Endothelial cell of umbilical vein (primary cell): ENCODE data around the gene DSC1. TPM values are rescaled to one million over a fixed set of nuclear protein-coding genes. Genes with fewer than 3 reads are reported as not detected.

ENCODE experiments used
- BruUV-seq: library from RNA; stranded (reverse); fragments of 400-500 nt; replicated peaks from 2 replicates; lab custom pipeline; 2021; lab: Mats Ljungman, UMichigan
- CTCF ChIA-PET: fragments of 300-600, 350-600 bp; sonication (Branson Sonifier 250); formaldehyde crosslinking; loops from one replicate; lab custom pipeline; 2021; ENCODE audit warnings: antibody characterized with exemption, inconsistent platforms; lab: Charles Lee
- POLR2A ChIA-PET: fragments of 300-600, 350-600 bp; sonication (Branson Sonifier 250); formaldehyde crosslinking; loops from one replicate; lab custom pipeline; 2021; ENCODE audit warnings: antibody characterized with exemption, inconsistent platforms; lab: Charles Lee
- DNase-seq: peaks from one replicate; pipeline ENCODE4 v3.0.0-alpha.2; 2011; ENCODE audit warnings: low read depth, low spot score
- FAIRE-seq: peaks from 2 replicates; lab custom pipeline; 2011; peaks lifted over from hg19 to GRCh38; lab: Jason Lieb, UNC
- H2AFZ ChIP-seq: 2 replicates; pipeline ENCODE4 v1.6.0; 2012; ENCODE audit warnings: low read depth, low read length, control low read depth, inconsistent platforms
- H3K27ac ChIP-seq: 2 replicates; pipeline ENCODE4 v1.5.1; 2011; ENCODE audit warnings: low read depth, mild to moderate bottlenecking, control low read depth, low read length, moderate library complexity; ENCODE audit not compliant: insufficient read depth
- H3K27me3 ChIP-seq, 2 experiments: 2 replicates each; pipeline versions ENCODE4 v1.6.0 to v1.6.1; 2011; ENCODE audit warnings: low read length in 2 of 2, mixed read lengths in 1 of 2; ENCODE audit not compliant: control insufficient read depth in 2 of 2, insufficient read depth in 2 of 2
- H3K36me3 ChIP-seq, 2 experiments: 2 replicates in 1 of 2; 3 replicates in 1 of 2; pipeline ENCODE4 v1.5.1; 2011; ENCODE audit warnings: low read length in 2 of 2, mild to moderate bottlenecking in 1 of 2, moderate library complexity in 1 of 2; ENCODE audit not compliant: control insufficient read depth in 2 of 2, insufficient read depth in 2 of 2; ENCODE audit errors: extremely low read depth in 1 of 2
- H3K4me1 ChIP-seq: 3 replicates; pipeline ENCODE4 v1.5.1; 2011; ENCODE audit warnings: mild to moderate bottlenecking, low read length; ENCODE audit not compliant: control insufficient read depth, insufficient read depth; ENCODE audit errors: extremely low read depth
- H3K4me2 ChIP-seq: 2 replicates; pipeline ENCODE4 v1.6.1; 2011; ENCODE audit warnings: low read length, control low read depth, mixed read lengths; ENCODE audit not compliant: insufficient read depth
- H3K4me3 ChIP-seq, 3 experiments: fragments of 200-600 bp in 1 of 3; sonication (generic), shearing (Covaris generic) in 1 of 3; replicated peaks in 1 of 3; 2 replicates each; pipeline ENCODE4 v1.5.1; 2011 to 2016; ENCODE audit warnings: control low read depth in 3 of 3, low read length in 3 of 3, mild to moderate bottlenecking in 2 of 3, inconsistent platforms in 1 of 3, low read depth in 1 of 3, moderate library complexity in 1 of 3; ENCODE audit not compliant: insufficient read depth in 1 of 3
- H3K79me2 ChIP-seq: 2 replicates; pipeline ENCODE4 v1.6.0; 2012; ENCODE audit warnings: low read length, inconsistent platforms; ENCODE audit not compliant: control insufficient read depth, insufficient read depth
- H3K9ac ChIP-seq: replicated peaks from 2 replicates; pipeline ENCODE3; 2011; ENCODE audit warnings: low read length, control low read depth; ENCODE audit not compliant: insufficient read depth; ENCODE audit errors: extremely low read depth
- H3K9me1 ChIP-seq: replicated peaks from 3 replicates; pipeline ENCODE4 v1.6.0; 2011; ENCODE audit warnings: mild to moderate bottlenecking, low read length; ENCODE audit not compliant: control insufficient read depth, insufficient read depth; ENCODE audit errors: extremely low read depth
- H3K9me3 ChIP-seq: replicated peaks from 2 replicates; pipeline ENCODE4 v1.5.1; 2012; ENCODE audit warnings: low read length, inconsistent platforms; ENCODE audit not compliant: control insufficient read depth, insufficient read depth
- H4K20me1 ChIP-seq: replicated peaks from 2 replicates; pipeline ENCODE3; 2011; ENCODE audit warnings: mild to moderate bottlenecking, low read length; ENCODE audit not compliant: control insufficient read depth, insufficient read depth; ENCODE audit errors: extremely low read depth
- EZH2 ChIP-seq: IDR thresholded peaks from 2 replicates; pipeline ENCODE4 v1.6.1; 2012; ENCODE audit warnings: borderline replicate concordance, low read depth, mild to moderate bottlenecking, moderate library complexity, low read length, inconsistent platforms; ENCODE audit not compliant: severe bottlenecking
- FOS ChIP-seq: IDR thresholded peaks from 2 replicates; pipeline ENCODE4 v1.6.1; 2011; ENCODE audit warnings: mild to moderate bottlenecking, low read length, moderate library complexity, borderline replicate concordance; ENCODE audit not compliant: insufficient read depth
- GATA2 ChIP-seq: IDR thresholded peaks from 2 replicates; pipeline ENCODE4 v1.7.0; 2011; ENCODE audit warnings: low read depth, mild to moderate bottlenecking, moderate library complexity, mixed read lengths, low read length; ENCODE audit not compliant: insufficient read length, insufficient read depth
- JUN ChIP-seq: IDR thresholded peaks from 2 replicates; pipeline ENCODE4 v1.6.1; 2011; ENCODE audit warnings: borderline replicate concordance, low read depth; ENCODE audit not compliant: insufficient read length, insufficient read depth
- MYC ChIP-seq: IDR thresholded peaks from one replicate; pipeline ENCODE4 v1.6.1; 2011; ENCODE audit warnings: mild to moderate bottlenecking, low read depth, low read length
- POLR2A ChIP-seq: IDR thresholded peaks from 2 replicates; pipeline ENCODE4 v1.6.1; 2012; ENCODE audit warnings: low read depth, mild to moderate bottlenecking, control low read depth, low read length
- POLR2AphosphoS5 ChIP-seq: IDR thresholded peaks from 2 replicates; pipeline ENCODE4 v1.6.1; 2012; ENCODE audit warnings: low read depth, mild to moderate bottlenecking, control low read depth, low read length, moderate library complexity; ENCODE audit not compliant: insufficient read depth
- dilution Hi-C: fragments of 300-500 bp; cut with MboI; formaldehyde crosslinking; loops from one replicate; pipeline ENCODE4 v1.15.0; 2019; ENCODE audit warnings: low sequenced_read_pairs; ENCODE audit not compliant: extremely low pct_ligation_motif_present
- intact Hi-C: fragments of 100-400 bp; cut with micrococcal nuclease; formaldehyde crosslinking; loops from one replicate; pipeline ENCODE4 v1.10.0; 2022
- polyA plus RNA-seq, 4 experiments: library from polyadenylated mRNA; depleted of rRNA in 3 of 4; stranded (reverse) in 3 of 4; unstranded in 1 of 4; fragments of >200 nt; gene quantifications; 2 replicates each; pipeline versions ENCODE4 v1.2.1 to v1.2.3, GENCODE V29; 2011 to 2012; ENCODE audit warnings: missing spikeins in 1 of 4
- total RNA-seq: library from RNA; stranded (reverse); gene quantifications from 2 replicates; pipeline ENCODE4 v1.2.3, GENCODE V29; 2021
- TF ChIP-seq, protein P1 (sequence below): IDR thresholded peaks from 2 replicates; pipeline ENCODE4 v1.6.1; 2011; ENCODE audit not compliant: insufficient read depth, insufficient read length
- TF ChIP-seq, protein P2 (sequence below), 2 donors: IDR thresholded peaks; 1 replicate in 1 of 2; 2 replicates in 1 of 2; pipeline ENCODE4 v1.5.1; 2011; ENCODE audit warnings: low read length in 2 of 2, mild to moderate bottlenecking in 2 of 2, moderate library complexity in 2 of 2, control low read depth in 1 of 2, inconsistent platforms in 1 of 2, low read depth in 1 of 2; ENCODE audit not compliant: insufficient read depth in 1 of 2; ENCODE audit errors: extremely low read depth in 1 of 2

DSC1 gene
- total and polyA plus RNA-seq, 2 donors (not counting 3 experiments of a cell fraction or from before 2014, with no cell fraction given), result not detected

DNA sequence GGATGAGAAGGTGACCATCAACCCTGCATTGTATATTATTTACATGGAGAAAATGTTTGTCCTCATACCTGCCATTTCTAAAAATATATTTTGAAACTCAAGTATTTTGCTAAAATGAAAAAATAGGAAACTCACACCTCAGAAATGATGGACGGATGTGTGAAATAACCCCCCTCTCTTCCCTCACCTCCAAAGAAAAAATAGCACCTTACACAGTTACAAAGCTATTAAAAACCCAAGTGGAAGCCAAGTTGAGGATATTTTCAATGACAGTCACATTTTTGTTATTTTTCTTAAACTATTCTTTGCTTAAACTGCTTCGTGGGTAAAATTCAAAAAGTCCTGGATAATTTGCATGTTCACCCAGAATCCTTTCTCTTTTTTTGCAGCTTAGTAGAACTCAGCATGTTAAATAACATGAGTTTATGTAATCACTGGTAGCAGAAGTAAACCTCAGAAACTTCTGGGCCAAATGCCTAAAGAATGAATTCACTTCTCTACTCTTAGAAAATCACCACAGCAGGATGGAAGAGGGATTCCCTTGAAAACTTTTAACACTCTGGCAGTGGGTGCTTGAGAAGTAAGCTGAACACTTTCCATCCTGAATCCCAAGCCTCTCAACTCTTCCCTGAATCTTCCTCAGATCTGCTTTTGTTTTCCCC lies 768 bp downstream of the DSC1 start:
- Histone ChIP-seq H2AFZ (no peak overlapping the region), H3K9ac (no peak overlapping the region), H3K36me3 (no peaks in the 10 kb centered on the region), H3K27me3 (no peaks in the 10 kb centered on the region), H3K9me3 (no peaks in the 10 kb centered on the region), H3K4me1 (no peaks in the 10 kb centered on the region), H3K79me2 (no peaks in the 10 kb centered on the region), H3K4me3 (no peak overlapping the region), H4K20me1 (no peaks in the 10 kb centered on the region), H3K9me1 (no peaks in the 10 kb centered on the region), H3K4me2 (no peak overlapping the region), H3K27ac (no peak overlapping the region)
- CTCF ChIA-PET, result no interaction called here
- FAIRE-seq (no peak), DNase-seq (no peak)
- intact Hi-C loops (no loop called here), dilution Hi-C loops (no loop called here)
- BruUV-seq, result no TSS peak
- POLR2A ChIA-PET, result no interaction called here
- no peak for TF ChIP-seq FOS
- no peak for TF ChIP-seq JUN
- TF ChIP-seq EZH2, result no peak
- no peak for TF ChIP-seq GATA2
- TF ChIP-seq, protein P1, sequence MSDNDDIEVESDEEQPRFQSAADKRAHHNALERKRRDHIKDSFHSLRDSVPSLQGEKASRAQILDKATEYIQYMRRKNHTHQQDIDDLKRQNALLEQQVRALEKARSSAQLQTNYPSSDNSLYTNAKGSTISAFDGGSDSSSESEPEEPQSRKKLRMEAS, result no peak
- TF ChIP-seq, protein P2, sequence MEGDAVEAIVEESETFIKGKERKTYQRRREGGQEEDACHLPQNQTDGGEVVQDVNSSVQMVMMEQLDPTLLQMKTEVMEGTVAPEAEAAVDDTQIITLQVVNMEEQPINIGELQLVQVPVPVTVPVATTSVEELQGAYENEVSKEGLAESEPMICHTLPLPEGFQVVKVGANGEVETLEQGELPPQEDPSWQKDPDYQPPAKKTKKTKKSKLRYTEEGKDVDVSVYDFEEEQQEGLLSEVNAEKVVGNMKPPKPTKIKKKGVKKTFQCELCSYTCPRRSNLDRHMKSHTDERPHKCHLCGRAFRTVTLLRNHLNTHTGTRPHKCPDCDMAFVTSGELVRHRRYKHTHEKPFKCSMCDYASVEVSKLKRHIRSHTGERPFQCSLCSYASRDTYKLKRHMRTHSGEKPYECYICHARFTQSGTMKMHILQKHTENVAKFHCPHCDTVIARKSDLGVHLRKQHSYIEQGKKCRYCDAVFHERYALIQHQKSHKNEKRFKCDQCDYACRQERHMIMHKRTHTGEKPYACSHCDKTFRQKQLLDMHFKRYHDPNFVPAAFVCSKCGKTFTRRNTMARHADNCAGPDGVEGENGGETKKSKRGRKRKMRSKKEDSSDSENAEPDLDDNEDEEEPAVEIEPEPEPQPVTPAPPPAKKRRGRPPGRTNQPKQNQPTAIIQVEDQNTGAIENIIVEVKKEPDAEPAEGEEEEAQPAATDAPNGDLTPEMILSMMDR (IDR thresholded peaks at IDR 0.05; ENCODE audit: extremely low read depth in 1 of 2, insufficient read depth in 1 of 2, low read depth in 1 of 2, low read length in 2 of 2), result no peak
- no peak for TF ChIP-seq POLR2AphosphoS5
- TF ChIP-seq POLR2A, result no peak
- TF ChIP-seq MYC, result no peak
